WTC11 (cell line): ENCODE results near the gene FAM227A. TPM values are rescaled to one million over a fixed set of nuclear protein-coding genes. Genes with fewer than 3 reads are reported as not detected.

Experiments used
- ATAC-seq: fragments of 200-7000 bp; cut with Tn5 transposase; 2 replicates; pipeline ENCODE4 v1.10.0; 2021; ENCODE audit warnings: mild to moderate bottlenecking, moderate library complexity
- CTCF ChIA-PET: fragments of 300-600 bp; sonication (Branson Sonifier 250); formaldehyde crosslinking; loops from one replicate; lab custom pipeline; 2021; ENCODE audit warnings: antibody characterized with exemption; lab: Charles Lee
- POLR2A ChIA-PET: fragments of 350-600 bp; sonication (Branson Sonifier 250); formaldehyde crosslinking; loops from one replicate; lab custom pipeline; 2021; ENCODE audit warnings: antibody characterized with exemption; lab: Charles Lee
- DNase-seq: peaks from one replicate; pipeline ENCODE4 v3.0.0; 2021; ENCODE audit warnings: low spot score
- H3K27ac Mint-ChIP-seq: 2 replicates; pipeline ENCODE4 v1.8.0; 2021; ENCODE audit warnings: mixed read lengths
- H3K27me3 Mint-ChIP-seq: 2 replicates; pipeline ENCODE4 v1.8.0; 2021; ENCODE audit warnings: low read depth, mild to moderate bottlenecking, moderate library complexity, mixed read lengths
- H3K36me3 Mint-ChIP-seq: 2 replicates; pipeline ENCODE4 v1.8.0; 2021; ENCODE audit warnings: mixed read lengths
- H3K4me1 Mint-ChIP-seq: 2 replicates; pipeline ENCODE4 v1.8.0; 2022; ENCODE audit warnings: mixed read lengths
- H3K4me3 Mint-ChIP-seq: 2 replicates; pipeline ENCODE4 v1.8.0; 2021; ENCODE audit warnings: mild to moderate bottlenecking, moderate library complexity, mixed read lengths
- H3K9me3 Mint-ChIP-seq: 2 replicates; pipeline ENCODE4 v1.8.0; 2021; ENCODE audit warnings: mixed read lengths
- AFF4 ChIP-seq: sonication (generic); formaldehyde crosslinking; IDR thresholded peaks from 2 replicates; pipeline ENCODE4 v1.8.1; 2023; ENCODE audit warnings: mild to moderate bottlenecking, missing genetic modification reagents, borderline replicate concordance
- AR ChIP-seq: fragments of 250-450 bp; sonication (Bioruptor Pico); IDR thresholded peaks from 2 replicates; pipeline ENCODE4 v1.9.0; 2021; ENCODE audit warnings: mild to moderate bottlenecking
- ATF3 ChIP-seq: sonication (generic); formaldehyde crosslinking; conservative IDR thresholded peaks from 2 replicates; pipeline ENCODE4 v1.8.1; 2022; ENCODE audit warnings: mild to moderate bottlenecking, missing genetic modification reagents
- E2F1 ChIP-seq: sonication (generic); formaldehyde crosslinking; IDR thresholded peaks from 2 replicates; pipeline ENCODE4 v1.8.0; 2022; ENCODE audit warnings: mild to moderate bottlenecking, missing genetic modification reagents
- FOXJ3 ChIP-seq: sonication (generic); formaldehyde crosslinking; IDR thresholded peaks from 2 replicates; pipeline ENCODE4 v1.9.0; 2021; ENCODE audit warnings: missing genetic modification reagents, mild to moderate bottlenecking, borderline replicate concordance
- FOXP1 ChIP-seq: sonication (generic); formaldehyde crosslinking; IDR thresholded peaks from 2 replicates; pipeline ENCODE4 v1.8.0; 2022; ENCODE audit warnings: missing genetic modification reagents, mild to moderate bottlenecking, moderate library complexity, borderline replicate concordance
- FOXP4 ChIP-seq: sonication (generic); formaldehyde crosslinking; IDR thresholded peaks from 2 replicates; pipeline ENCODE4 v1.8.0; 2022; ENCODE audit warnings: mild to moderate bottlenecking, missing genetic modification reagents
- HMGA2 ChIP-seq: fragments of 250-450 bp; sonication (Bioruptor Pico); IDR thresholded peaks from 2 replicates; pipeline ENCODE4 v1.4.0; 2021; ENCODE audit warnings: mild to moderate bottlenecking, moderate library complexity
- HMGXB4 ChIP-seq: sonication (generic); formaldehyde crosslinking; IDR thresholded peaks from 2 replicates; pipeline ENCODE4 v1.8.1; 2023; ENCODE audit warnings: mild to moderate bottlenecking, moderate library complexity, missing genetic modification reagents
- MXD4 ChIP-seq: fragments of 250-450 bp; sonication (Bioruptor Pico); IDR thresholded peaks from 2 replicates; pipeline ENCODE4 v1.8.0; 2021; ENCODE audit warnings: mild to moderate bottlenecking, moderate library complexity, borderline replicate concordance
- NFYB ChIP-seq: sonication (generic); formaldehyde crosslinking; conservative IDR thresholded peaks from 2 replicates; pipeline ENCODE4 v1.8.0; 2022; ENCODE audit warnings: low read depth, missing genetic modification reagents
- NR3C1 ChIP-seq: sonication (generic); formaldehyde crosslinking; conservative IDR thresholded peaks from 2 replicates; pipeline ENCODE4 v1.8.1; 2023; ENCODE audit warnings: low read depth, mild to moderate bottlenecking, missing genetic modification reagents
- RORB ChIP-seq: fragments of 250-450 bp; sonication (Bioruptor Pico); IDR thresholded peaks from 2 replicates; pipeline ENCODE4 v1.9.0; 2021; ENCODE audit warnings: mild to moderate bottlenecking
- TEAD4 ChIP-seq: sonication (generic); formaldehyde crosslinking; IDR thresholded peaks from 2 replicates; pipeline ENCODE4 v1.8.0; 2022; ENCODE audit warnings: mild to moderate bottlenecking, missing genetic modification reagents
- ZNF232 ChIP-seq: sonication (generic); formaldehyde crosslinking; IDR thresholded peaks from 2 replicates; pipeline ENCODE4 v1.8.0; 2022; ENCODE audit warnings: mild to moderate bottlenecking, missing genetic modification reagents
- ZNF317 ChIP-seq: sonication (generic); formaldehyde crosslinking; IDR thresholded peaks from 2 replicates; pipeline ENCODE4 v1.8.1; 2023; ENCODE audit warnings: low read depth, mild to moderate bottlenecking, moderate library complexity, missing genetic modification reagents, borderline replicate concordance
- ZNF396 ChIP-seq: fragments of 250-450 bp; sonication (Bioruptor Pico); IDR thresholded peaks from 2 replicates; pipeline ENCODE4 v1.8.0; 2021; ENCODE audit warnings: mild to moderate bottlenecking, moderate library complexity, borderline replicate concordance
- ZNF512 ChIP-seq: sonication (generic); formaldehyde crosslinking; IDR thresholded peaks from 2 replicates; pipeline ENCODE4 v1.8.1; 2022; ENCODE audit warnings: missing genetic modification reagents, borderline replicate concordance
- total RNA-seq: library from RNA; stranded (reverse); gene quantifications from 3 replicates; pipeline ENCODE4 v1.2.3, GENCODE V29; 2021

Gene FAM227A
- total RNA-seq, 1 experiment from 2014 or later = 3.8 TPM

- DNase-seq = no peak
- CTCF ChIA-PET = no interaction called here
- H3K27me3 Mint-ChIP-seq = no peaks in the 10 kb centered on the region; the same call in 1 of the 2 replicates
- TF ChIP-seq AR (CRISPR knock-in tag) (no peak), HMGA2 (CRISPR knock-in tag) (no peak), NR3C1 (no peak), ATF3 (CRISPR knock-in tag) (no peak), FOXP1 (CRISPR knock-in tag) (no peak), AFF4 (CRISPR knock-in tag) (no peak), FOXP4 (CRISPR knock-in tag) (no peak), ZNF232 (CRISPR knock-in tag) (no peak), ZNF396 (no peak), HMGXB4 (CRISPR knock-in tag) (no peak)
- no peak overlapping the region for H3K4me3 Mint-ChIP-seq
- peaks cover 12% of the 10 kb centered on the region for H3K4me1 Mint-ChIP-seq
- peaks cover 60% of the 10 kb centered on the region for H3K36me3 Mint-ChIP-seq
- no peak overlapping the region for H3K27ac Mint-ChIP-seq
- no peak for ATAC-seq
- H3K9me3 Mint-ChIP-seq = peaks cover 17% of the 10 kb centered on the region
- POLR2A ChIA-PET = no interaction called here
Measured at GRCh38 chr22:38685761-38686160, 29.6 kb upstream of the FAM227A start.

- POLR2A ChIA-PET = no interaction called here
- no peak overlapping the region for H3K4me3 Mint-ChIP-seq
- H3K27ac Mint-ChIP-seq = no peak overlapping the region
- peaks cover 17% of the 10 kb centered on the region for H3K9me3 Mint-ChIP-seq
- CTCF ChIA-PET = no interaction called here
- H3K27me3 Mint-ChIP-seq = no peaks in the 10 kb centered on the region; the same call in 1 of the 2 replicates
- ATAC-seq (no peak), DNase-seq (no peak)
- H3K4me1 Mint-ChIP-seq = peaks cover 12% of the 10 kb centered on the region
- H3K36me3 Mint-ChIP-seq = peaks cover 60% of the 10 kb centered on the region
- no peak for TF ChIP-seq AR (CRISPR knock-in tag)
- no peak for TF ChIP-seq E2F1 (CRISPR knock-in tag)
- no peak for TF ChIP-seq RORB (CRISPR knock-in tag)
- no peak for TF ChIP-seq MXD4 (CRISPR knock-in tag)
- TF ChIP-seq FOXJ3 = no peak
- TF ChIP-seq TEAD4 (CRISPR knock-in tag) = no peak
- TF ChIP-seq ZNF512 (CRISPR knock-in tag) = no peak
- TF ChIP-seq NFYB = no peak
- no peak for TF ChIP-seq ZNF317 (CRISPR knock-in tag)
Measured at GRCh38 chr22:38684895-38685294, 28.7 kb upstream of the FAM227A start.
